GM12878 (cell line): Measurements from ENCODE around the gene CAP2. TPM values are rescaled to one million over a fixed set of nuclear protein-coding genes. Genes with fewer than 3 reads are reported as not detected.

ENCODE experiments used
- ATAC-seq: fragments of 200-7000 bp; cut with Tn5 transposase; 3 replicates; pipeline ENCODE4 v1.9.1; 2020; ENCODE audit warnings: mild to moderate bottlenecking, moderate library complexity
- Bru-seq: library from RNA; stranded (reverse); fragments of 400-500 nt; gene quantifications from one replicate; lab custom pipeline; 2021; lab: Mats Ljungman, UMichigan
- BruChase-seq, 2 experiments: library from RNA; stranded (reverse); fragments of 400-500 nt; gene quantifications; one replicate each; lab custom pipeline; 2021; lab: Mats Ljungman, UMichigan
- BruUV-seq: library from RNA; stranded (reverse); fragments of 400-500 nt; replicated peaks from 2 replicates; lab custom pipeline; 2021; lab: Mats Ljungman, UMichigan
- CTCF ChIA-PET: fragments of 300-600 bp; sonication (Branson Sonifier 250); formaldehyde crosslinking; extraction: SDS; loops from one replicate; lab custom pipeline; 2021; ENCODE audit warnings: inconsistent platforms; lab: Yijun Ruan, JAX
- POLR2A ChIA-PET: fragments of 350-600 bp; formaldehyde crosslinking; extraction: SDS; loops from one replicate; lab custom pipeline; 2021; ENCODE audit warnings: inconsistent platforms; lab: Charles Lee
- RAD21 ChIA-PET: fragments of 300-600 bp; sonication (Branson Sonifier 250); formaldehyde crosslinking; loops from one replicate; lab custom pipeline; 2023; ENCODE audit warnings: antibody characterized with exemption; ENCODE audit not compliant: unreplicated experiment; lab: Charles Lee
- SMC1A ChIA-PET: fragments of 300-600 bp; sonication (Branson Sonifier 250); formaldehyde crosslinking; loops from one replicate; lab custom pipeline; 2023; ENCODE audit not compliant: unreplicated experiment, uncharacterized antibody; lab: Charles Lee
- DNase-seq: peaks from one replicate; pipeline ENCODE4 v3.0.0-alpha.2; 2011; ENCODE audit warnings: low read depth, low spot score
- FAIRE-seq: peaks from 3 replicates; lab custom pipeline; 2011; peaks lifted over from hg19 to GRCh38; lab: Jason Lieb, UNC
- H2AFZ ChIP-seq: 2 replicates; pipeline ENCODE4 v1.6.0; 2011; ENCODE audit warnings: low read depth, low read length, control low read depth; ENCODE audit not compliant: control insufficient read depth
- H3K27ac ChIP-seq: 2 replicates; pipeline ENCODE4 v1.5.1; 2011; ENCODE audit warnings: control low read depth; ENCODE audit not compliant: control insufficient read depth, insufficient read depth
- H3K27me3 ChIP-seq, 2 experiments: replicated peaks in 1 of 2; 2 replicates each; pipeline versions ENCODE4 v1.6.0 to v1.6.1; 2011; ENCODE audit warnings: low read length in 1 of 2; ENCODE audit not compliant: control insufficient read depth in 2 of 2, insufficient read depth in 2 of 2
- H3K36me3 ChIP-seq, 2 experiments: 2 replicates each; pipeline ENCODE4 v1.5.1; 2011; ENCODE audit warnings: low read length in 1 of 2; ENCODE audit not compliant: control insufficient read depth in 2 of 2, insufficient read depth in 2 of 2
- H3K4me1 ChIP-seq: 2 replicates; pipeline ENCODE4 v1.6.1; 2011; ENCODE audit warnings: mild to moderate bottlenecking, low read length, moderate library complexity, mixed read lengths; ENCODE audit not compliant: control insufficient read depth, insufficient read depth
- H3K4me2 ChIP-seq: 2 replicates; pipeline ENCODE4 v1.6.0; 2011; ENCODE audit warnings: control low read depth; ENCODE audit not compliant: control insufficient read depth, insufficient read depth
- H3K4me3 ChIP-seq: fragments of 200-600 bp; sonication (generic); 2 replicates; pipeline ENCODE4 v1.5.1; 2016
- H3K79me2 ChIP-seq: 2 replicates; pipeline ENCODE4 v1.6.0; 2011; ENCODE audit warnings: low read length; ENCODE audit not compliant: control insufficient read depth, insufficient read depth
- H3K9ac ChIP-seq: 2 replicates; pipeline ENCODE4 v1.8.0; 2011; ENCODE audit warnings: low read length, control low read depth, mixed read lengths; ENCODE audit not compliant: control insufficient read depth, insufficient read depth
- H3K9me3 ChIP-seq: replicated peaks from 3 replicates; pipeline ENCODE4 v1.5.1; 2011; ENCODE audit warnings: mild to moderate bottlenecking, low read length; ENCODE audit not compliant: control insufficient read depth, insufficient read depth
- H4K20me1 ChIP-seq: 2 replicates; pipeline ENCODE4 v1.6.0; 2011; ENCODE audit not compliant: control insufficient read depth, insufficient read depth
- IKZF1 ChIP-seq: fragments of 450-650 bp; conservative IDR thresholded peaks from 2 replicates; pipeline ENCODE4 v1.6.1; 2017; ENCODE audit warnings: antibody characterized with exemption, mild to moderate bottlenecking
- POLR2AphosphoS2 ChIP-seq: IDR thresholded peaks from 2 replicates; pipeline ENCODE4 v1.6.1; 2011; ENCODE audit warnings: low read depth, mild to moderate bottlenecking, low read length, improper control_type of control experiment, moderate library complexity
- SUZ12 ChIP-seq: fragments of 200-600 bp; sonication (generic); IDR thresholded peaks from one replicate; pipeline ENCODE4 v1.6.1; 2018; ENCODE audit warnings: antibody characterized with exemption, mild to moderate bottlenecking; ENCODE audit not compliant: unreplicated experiment
- WGBS: methylation state at CpG from one replicate; pipeline ENCODE4 v1.1.6; 2016; ENCODE audit warnings: low lambda C conversion rate; ENCODE audit not compliant: insufficient replicate concordance, insufficient coverage; ENCODE audit errors: missing lambda C conversion rate; 5-methylcytosine and 5-hydroxymethylcytosine counted together
- in situ Hi-C: fragments of 300-500 bp; cut with MboI; formaldehyde crosslinking; loops from 9 replicates; pipeline ENCODE4 v1.14.3; 2018; ENCODE audit warnings: mixed read lengths
- intact Hi-C: fragments of 100-400 bp; cut with micrococcal nuclease; formaldehyde crosslinking; loops from one replicate; pipeline ENCODE4 v1.14.2; 2022; ENCODE audit not compliant: unreplicated experiment
- long read RNA-seq, 2 experiments: library from polyadenylated mRNA; unstranded; transcript quantifications; one replicate each; pipeline ENCODE4 v2.0.0, GENCODE V29; 2019 to 2020
- polyA minus RNA-seq, 3 experiments: library from RNA; depleted of rRNA, polyadenylated mRNA; stranded (reverse); fragments of >200 nt; gene quantifications; 2 replicates each; pipeline ENCODE4 v1.2.3, GENCODE V29; 2011
- polyA plus RNA-seq, 11 experiments: library from polyadenylated mRNA; depleted of rRNA in 4 of 11; unstranded in 6 of 11; stranded (reverse) in 5 of 11; fragments of >200 nt; fragmentation: Nextera tagmentation in 4 of 11; fragmentation: Illumina TruSeq in 1 of 11; extraction: Ambion mirVana in 4 of 11; extraction: Trizol in 1 of 11; gene quantifications; 1 replicate in 1 of 11; 2 replicates in 10 of 11; pipeline versions ENCODE4 v1.2.1 to v1.2.3, GENCODE V29; 2011 to 2016; ENCODE audit warnings: inconsistent platforms in 2 of 11, missing spikeins in 2 of 11, low read depth in 1 of 11
- total RNA-seq, 4 experiments: library from RNA; depleted of rRNA in 3 of 4; stranded (reverse); fragments of >200 nt in 3 of 4; fragmentation: Illumina TruSeq in 1 of 4; extraction: Trizol in 1 of 4; gene quantifications; 2 replicates each; pipeline versions ENCODE4 v1.2.1 to v1.2.3, GENCODE V29; 2013 to 2021

Gene CAP2
- 1.9 and 2.3 TPM in 2 replicates for total RNA-seq (2013; cell fraction: nucleolus; rRNA removed)
- total RNA-seq (2014; rRNA removed) (not detected in 2 replicates), total RNA-seq (2014; rRNA removed; fragmentation: Illumina TruSeq; extraction: Trizol) (not detected in 2 replicates), total RNA-seq (2021) (0.15 TPM in 1 of 2 replicates, not detected in the other), polyA plus RNA-seq (2011; rRNA removed) (2.0 and 3.0 TPM in 2 replicates), polyA plus RNA-seq (2014; fragmentation: Illumina TruSeq; extraction: Trizol) (not detected in 2 replicates), polyA plus RNA-seq (2014; fragmentation: Nextera tagmentation; extraction: Ambion mirVana) (not detected), polyA plus RNA-seq (2014; rRNA removed) (not detected in 2 replicates), polyA plus RNA-seq (2016; fragmentation: Nextera tagmentation; extraction: Ambion mirVana) (under 1 TPM in 1 of 2 experiments, not detected in 1; 0.10 TPM), polyA minus RNA-seq (2011; rRNA and poly(A)+ RNA removed) (2.0 and 2.1 TPM in 2 replicates), Bru-seq, nascent RNA (percentile 15 among the genes with signal in this experiment), BruChase-seq, experiment 1, labeled RNA remaining after a 6-hour chase (percentile 20 among the genes with signal in this experiment), BruChase-seq, experiment 2, labeled RNA remaining after a 2-hour chase (percentile 30 among the genes with signal in this experiment)
- not detected for polyA plus RNA-seq (2011; ENCODE audit: low read depth)
- polyA plus RNA-seq (2011; cell fraction: cytosol; rRNA removed) = 1.2 and 1.3 TPM in 2 replicates
- polyA plus RNA-seq (2011; cell fraction: nucleus; rRNA removed) = 0.67 and 1.2 TPM in 2 replicates
- polyA plus RNA-seq (2012) = 0.10 TPM in 1 of 2 replicates, not detected in the other
- 1.0 and 2.1 TPM in 2 replicates for polyA minus RNA-seq (2011; cell fraction: cytosol; rRNA and poly(A)+ RNA removed)
- polyA minus RNA-seq (2011; cell fraction: nucleus; rRNA and poly(A)+ RNA removed) = 0.73 and 1.2 TPM in 2 replicates
- long read RNA-seq, experiment 1 = 0 reads
- long read RNA-seq, experiment 2, partial matches to known transcripts = 0 of 2 reads
- long read RNA-seq, experiment 2, other reads (novel, unspliced or antisense) = 1 of 2 reads

- 12% methylated on average over 24 of the region's 42 CpGs for WGBS
- intact Hi-C loops = no loop called here
- Histone ChIP-seq H3K79me2 (no peaks in the 10 kb centered on the region), H2AFZ (no peak within 1 kb of the TSS), H3K36me3 (no peaks in the 10 kb centered on the region), H3K4me3 (no peak within 1 kb of the TSS), H3K27me3 (peaks cover 4 to 6% of the 10 kb centered on the region in 2 experiments; a peak in 3 of 4 replicates), H3K27ac (no peak within 1 kb of the TSS), H3K9me3 (no peaks in the 10 kb centered on the region), H3K9ac (no peak within 1 kb of the TSS), H4K20me1 (no peaks in the 10 kb centered on the region), H3K4me1 (no peaks in the 10 kb centered on the region), H3K4me2 (no peak within 1 kb of the TSS)
- SMC1A ChIA-PET = interaction anchor here (1.0 to 3.0 kb wide), 7 partner anchors 12 to 209 kb away, joined by 3 to 11 read pairs (median 4); no protein-coding TSS in a partner anchor
- RAD21 ChIA-PET = interaction anchor here (1.0 to 4.2 kb wide), 6 partner anchors 12 to 78 kb away, joined by 3 to 25 read pairs (median 4); no protein-coding TSS in a partner anchor
- POLR2A ChIA-PET = interaction anchor here (0.7 to 1.3 kb wide), 5 partner anchors 28 to 1566 kb away, joined by 3 to 7 read pairs (median 3); no protein-coding TSS in a partner anchor
- DNase-seq (no peak), FAIRE-seq (no peak), ATAC-seq (peak; percentile 63)
- in situ Hi-C loops = no loop called here
- BruUV-seq = no TSS peak
- CTCF ChIA-PET = interaction anchor here (0.6 to 2.1 kb wide), 4 partner anchors 12 to 708 kb away, joined by 4 to 8 read pairs (median 4); no protein-coding TSS in a partner anchor
- TF ChIP-seq POLR2AphosphoS2 (no peak), IKZF1 (0 out of 2 replicates have a peak, but pooled peaks have one; percentile 32), SUZ12 (peak; percentile 86)
Observed at GRCh38 chr6:17392978-17393891, at the start of gene CAP2. Gene CAP2 (plus strand): TSS chr6:17393595. CDS start chr6:17421556, 27,961 bp downstream.
